CD4-positive, alpha-beta T cell (primary cell): ENCODE data around the gene FGF4. TPM values are rescaled to one million over a fixed set of nuclear protein-coding genes. Genes with fewer than 3 reads are reported as not detected.

Experiments used
- ATAC-seq: fragments of 200-7000 bp; cut with Tn5 transposase; one replicate; pipeline ENCODE4 v1.10.0; 2022; ENCODE audit warnings: mild to moderate bottlenecking; ENCODE audit not compliant: poor library complexity
- CTCF ChIA-PET: fragments of 350-600 bp; sonication (Branson Sonifier 250); formaldehyde crosslinking; loops from one replicate; lab custom pipeline; 2021; ENCODE audit warnings: antibody characterized with exemption, inconsistent platforms; lab: Charles Lee
- POLR2A ChIA-PET: fragments of 350-600 bp; sonication (Branson Sonifier 250); formaldehyde crosslinking; loops from one replicate; lab custom pipeline; 2021; ENCODE audit warnings: antibody characterized with exemption, inconsistent platforms; lab: Charles Lee
- DNase-seq, 14 experiments: peaks; one replicate each; pipeline ENCODE4 v3.0.0-alpha.2; 2013 to 2020; ENCODE audit warnings: mixed read lengths in 2 of 14
- H3K27ac ChIP-seq, 2 donors: one replicate each; pipeline versions ENCODE4 v1.5.1 to v1.7.0; 2013; ENCODE audit warnings: low read length in 2 of 2, low read depth in 1 of 2, mild to moderate bottlenecking in 1 of 2
- H3K27me3 ChIP-seq, 2 experiments: 1 replicate in 1 of 2; 2 replicates in 1 of 2; pipeline versions ENCODE4 v1.6.1 to v1.7.0; 2013; ENCODE audit warnings: low read length in 2 of 2, control low read depth in 1 of 2, mild to moderate bottlenecking in 1 of 2, moderate library complexity in 1 of 2; ENCODE audit not compliant: insufficient read depth in 2 of 2, control insufficient read depth in 1 of 2
- H3K36me3 ChIP-seq: one replicate; pipeline ENCODE4 v1.6.1; 2013; ENCODE audit warnings: low read length, control low read depth; ENCODE audit not compliant: insufficient read depth
- H3K4me1 ChIP-seq: one replicate; pipeline ENCODE4 v1.6.1; 2013; ENCODE audit warnings: low read length, control low read depth; ENCODE audit not compliant: insufficient read depth
- H3K4me3 ChIP-seq: one replicate; pipeline ENCODE4 v1.5.1; 2013; ENCODE audit warnings: mild to moderate bottlenecking, low read length, moderate library complexity
- H3K9me3 ChIP-seq, 2 experiments: 1 replicate in 1 of 2; 2 replicates in 1 of 2; pipeline versions ENCODE4 v1.6.1 to v1.7.0; 2013; ENCODE audit warnings: low read length in 2 of 2, mild to moderate bottlenecking in 2 of 2, control low read depth in 1 of 2, moderate library complexity in 1 of 2; ENCODE audit not compliant: control insufficient read depth in 1 of 2, insufficient read depth in 1 of 2
- H3K27ac Mint-ChIP-seq: one replicate; pipeline ENCODE4 v1.8.0; 2020; ENCODE audit warnings: mixed read lengths
- H3K27me3 Mint-ChIP-seq: one replicate; pipeline ENCODE4 v1.8.0; 2021; ENCODE audit warnings: mixed read lengths
- H3K36me3 Mint-ChIP-seq: one replicate; pipeline ENCODE4 v1.8.0; 2021; ENCODE audit warnings: low read depth, mixed read lengths
- H3K4me1 Mint-ChIP-seq: one replicate; pipeline ENCODE4 v1.8.0; 2021; ENCODE audit warnings: low read depth, mixed read lengths
- H3K4me3 Mint-ChIP-seq: one replicate; pipeline ENCODE4 v1.8.0; 2020; ENCODE audit warnings: mild to moderate bottlenecking, mixed read lengths
- H3K9me3 Mint-ChIP-seq: one replicate; pipeline ENCODE4 v1.8.0; 2020; ENCODE audit warnings: mixed read lengths
- intact Hi-C, 2 experiments: fragments of 100-400 bp; cut with DNase I in 1 of 2; cut with micrococcal nuclease in 1 of 2; formaldehyde crosslinking; loops; one replicate each; pipeline versions ENCODE4 v1.15.1 to v1.9.0; 2023 to 2025; cut with DNase I, micrococcal nuclease
- total RNA-seq, 174 experiments: library from RNA in 2 of 174; stranded (reverse) in 2 of 174; gene quantifications; one replicate each; pipeline ENCODE4 v1.2.3 and lab custom pipeline; 2021 to 2026
- TF ChIP-seq, protein P1 (sequence below): fragments of 200-600 bp; IDR thresholded peaks from one replicate; pipeline ENCODE4 v1.8.0; 2022; ENCODE audit warnings: antibody characterized with exemption, mild to moderate bottlenecking

The FGF4 gene
- total RNA-seq, 2 experiments from 2014 or later, result not detected

- TF ChIP-seq, protein P1, sequence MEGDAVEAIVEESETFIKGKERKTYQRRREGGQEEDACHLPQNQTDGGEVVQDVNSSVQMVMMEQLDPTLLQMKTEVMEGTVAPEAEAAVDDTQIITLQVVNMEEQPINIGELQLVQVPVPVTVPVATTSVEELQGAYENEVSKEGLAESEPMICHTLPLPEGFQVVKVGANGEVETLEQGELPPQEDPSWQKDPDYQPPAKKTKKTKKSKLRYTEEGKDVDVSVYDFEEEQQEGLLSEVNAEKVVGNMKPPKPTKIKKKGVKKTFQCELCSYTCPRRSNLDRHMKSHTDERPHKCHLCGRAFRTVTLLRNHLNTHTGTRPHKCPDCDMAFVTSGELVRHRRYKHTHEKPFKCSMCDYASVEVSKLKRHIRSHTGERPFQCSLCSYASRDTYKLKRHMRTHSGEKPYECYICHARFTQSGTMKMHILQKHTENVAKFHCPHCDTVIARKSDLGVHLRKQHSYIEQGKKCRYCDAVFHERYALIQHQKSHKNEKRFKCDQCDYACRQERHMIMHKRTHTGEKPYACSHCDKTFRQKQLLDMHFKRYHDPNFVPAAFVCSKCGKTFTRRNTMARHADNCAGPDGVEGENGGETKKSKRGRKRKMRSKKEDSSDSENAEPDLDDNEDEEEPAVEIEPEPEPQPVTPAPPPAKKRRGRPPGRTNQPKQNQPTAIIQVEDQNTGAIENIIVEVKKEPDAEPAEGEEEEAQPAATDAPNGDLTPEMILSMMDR, result no peak
- intact Hi-C loops, result no loop called here
- Histone ChIP-seq H3K9me3 (no peaks in the 10 kb centered on the region), H3K36me3 (no peaks in the 10 kb centered on the region), H3K27ac (no peak overlapping the region), H3K4me1 (no peaks in the 10 kb centered on the region), H3K27me3 (peaks cover 11 to 38% of the 10 kb centered on the region in 2 experiments), H3K4me3 (no peak overlapping the region)
- no peak overlapping the region for H3K4me3 Mint-ChIP-seq
- H3K27me3 Mint-ChIP-seq, result peaks cover 31% of the 10 kb centered on the region
- CTCF ChIA-PET, result no interaction called here
- POLR2A ChIA-PET, result no interaction called here
- no peaks in the 10 kb centered on the region for H3K4me1 Mint-ChIP-seq
- ATAC-seq (no peak), DNase-seq (no peak)
- H3K27ac Mint-ChIP-seq, result no peak overlapping the region
- H3K36me3 Mint-ChIP-seq, result no peaks in the 10 kb centered on the region
- H3K9me3 Mint-ChIP-seq, result no peaks in the 10 kb centered on the region
Measured at GRCh38 chr11:69814411-69814810, 39.3 kb upstream of the FGF4 start.

DNA sequence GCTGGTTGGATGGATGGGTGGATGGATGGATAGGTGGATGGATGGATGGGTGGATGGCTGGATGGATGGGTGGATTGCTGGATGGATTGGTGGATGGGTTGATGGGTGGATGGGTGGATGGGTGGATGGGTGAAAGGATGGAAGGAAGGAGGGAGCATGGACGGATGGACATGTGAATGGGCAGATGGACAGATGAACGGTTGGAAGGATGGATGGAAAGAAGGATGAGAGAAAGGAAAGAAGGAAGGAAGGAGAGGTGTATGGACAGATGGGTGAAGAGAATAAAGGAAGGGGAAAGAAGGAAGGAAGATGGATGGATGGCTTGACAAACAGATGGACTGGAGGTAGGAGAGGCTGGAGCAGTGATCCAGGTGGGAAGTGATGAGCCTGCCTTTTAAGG is 38.7 kb upstream of the FGF4 start:
- no peaks in the 10 kb centered on the region for H3K36me3 ChIP-seq
- CTCF ChIA-PET, result no interaction called here
- POLR2A ChIA-PET, result no interaction called here
- TF ChIP-seq, protein P1, result no peak
- no peak overlapping the region for H3K27ac ChIP-seq
- H3K4me1 ChIP-seq, result no peaks in the 10 kb centered on the region
- Mint-ChIP-seq H3K27ac (no peak overlapping the region), H3K4me3 (no peak overlapping the region), H3K36me3 (no peaks in the 10 kb centered on the region), H3K9me3 (no peaks in the 10 kb centered on the region), H3K4me1 (no peaks in the 10 kb centered on the region), H3K27me3 (peaks cover 33% of the 10 kb centered on the region)
- intact Hi-C loops, result no loop called here
- DNase-seq (no peak), ATAC-seq (no peak)
- H3K27me3 ChIP-seq, result peaks cover 11 to 39% of the 10 kb centered on the region in 2 experiments
- no peaks in the 10 kb centered on the region for H3K9me3 ChIP-seq
- no peak overlapping the region for H3K4me3 ChIP-seq

DNA sequence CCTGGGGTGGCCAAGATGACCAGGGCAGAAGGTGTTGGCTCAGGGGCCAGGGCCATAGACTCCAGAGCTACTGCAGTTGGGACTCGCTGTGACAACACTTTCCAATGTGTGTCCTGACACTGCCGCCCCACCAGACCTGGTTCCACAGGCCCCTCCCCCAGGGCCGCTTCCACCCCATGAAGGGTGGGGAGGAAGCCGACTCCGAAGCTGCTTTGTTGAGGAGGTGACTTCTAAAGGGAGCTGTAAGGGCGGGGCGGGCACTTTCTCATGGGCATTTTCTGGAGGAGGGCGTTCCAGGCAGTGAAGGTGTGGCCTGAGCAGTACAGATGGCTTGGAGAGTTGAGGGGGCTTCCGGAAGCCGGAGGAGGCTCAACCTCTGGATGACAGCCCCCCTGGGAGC is 37.8 kb upstream of the FGF4 start:
- H3K27ac ChIP-seq, result no peak overlapping the region
- POLR2A ChIA-PET, result no interaction called here
- intact Hi-C loops, result no loop called here
- peaks cover 11 to 45% of the 10 kb centered on the region in 2 experiments for H3K27me3 ChIP-seq
- no peaks in the 10 kb centered on the region for H3K36me3 ChIP-seq
- Mint-ChIP-seq H3K4me3 (no peak overlapping the region), H3K9me3 (no peaks in the 10 kb centered on the region), H3K27me3 (peaks cover 33% of the 10 kb centered on the region), H3K4me1 (no peaks in the 10 kb centered on the region), H3K27ac (no peak overlapping the region), H3K36me3 (no peaks in the 10 kb centered on the region)
- H3K9me3 ChIP-seq, result no peaks in the 10 kb centered on the region
- CTCF ChIA-PET, result no interaction called here
- TF ChIP-seq, protein P1, result no peak
- no peak overlapping the region for H3K4me3 ChIP-seq
- DNase-seq (no peak), ATAC-seq (no peak)
- no peaks in the 10 kb centered on the region for H3K4me1 ChIP-seq
